Lower leg skin (tissue), 3 donors: Measurements from ENCODE around the gene RGS7.
"Not testable (repeated sequence)": the region's sequence is repeated elsewhere in the genome, so short reads cannot be mapped to it uniquely, and the experiment has no call there.

Experiments
- POLR2A ChIP-seq, 2 donors: fragments of 450-650 bp; IDR thresholded peaks; one replicate each; pipeline ENCODE4 v1.6.1; 2016 to 2017; ENCODE audit warnings: antibody characterized with exemption in 2 of 2, mild to moderate bottlenecking in 1 of 2, moderate library complexity in 1 of 2
- TF ChIP-seq, protein P1 (sequence below), 3 donors: fragments of 450-650 bp; IDR thresholded peaks; one replicate each; pipeline ENCODE4 v1.5.1; 2016; ENCODE audit warnings: antibody characterized with exemption in 3 of 3, mild to moderate bottlenecking in 3 of 3, moderate library complexity in 2 of 3

- TF ChIP-seq, protein P1, sequence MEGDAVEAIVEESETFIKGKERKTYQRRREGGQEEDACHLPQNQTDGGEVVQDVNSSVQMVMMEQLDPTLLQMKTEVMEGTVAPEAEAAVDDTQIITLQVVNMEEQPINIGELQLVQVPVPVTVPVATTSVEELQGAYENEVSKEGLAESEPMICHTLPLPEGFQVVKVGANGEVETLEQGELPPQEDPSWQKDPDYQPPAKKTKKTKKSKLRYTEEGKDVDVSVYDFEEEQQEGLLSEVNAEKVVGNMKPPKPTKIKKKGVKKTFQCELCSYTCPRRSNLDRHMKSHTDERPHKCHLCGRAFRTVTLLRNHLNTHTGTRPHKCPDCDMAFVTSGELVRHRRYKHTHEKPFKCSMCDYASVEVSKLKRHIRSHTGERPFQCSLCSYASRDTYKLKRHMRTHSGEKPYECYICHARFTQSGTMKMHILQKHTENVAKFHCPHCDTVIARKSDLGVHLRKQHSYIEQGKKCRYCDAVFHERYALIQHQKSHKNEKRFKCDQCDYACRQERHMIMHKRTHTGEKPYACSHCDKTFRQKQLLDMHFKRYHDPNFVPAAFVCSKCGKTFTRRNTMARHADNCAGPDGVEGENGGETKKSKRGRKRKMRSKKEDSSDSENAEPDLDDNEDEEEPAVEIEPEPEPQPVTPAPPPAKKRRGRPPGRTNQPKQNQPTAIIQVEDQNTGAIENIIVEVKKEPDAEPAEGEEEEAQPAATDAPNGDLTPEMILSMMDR (IDR thresholded peaks at IDR 0.05): not testable (repeated sequence)
- not testable (repeated sequence) for TF ChIP-seq POLR2A (IDR thresholded peaks at IDR 0.05)
Measured at GRCh38 chr1:240758777-240759176, 598.2 kb downstream of the RGS7 start.
